ENCODE measurements around the gene IGLL1.
"Not testable (repeated sequence)": the region's sequence is repeated elsewhere in the genome, so short reads cannot be mapped to it uniquely, and the experiment has no call there.

- TF ChIP-seq CTCF (conservative IDR thresholded peaks at IDR 0.05; ENCODE audit: low read depth in 2 of 2); EZH2 (IDR thresholded peaks at IDR 0.05; ENCODE audit: low read depth, unreplicated experiment); POLR2AphosphoS5 (IDR thresholded peaks at IDR 0.05; ENCODE audit: low read depth); ETS1 (IDR thresholded peaks at IDR 0.05); EZH2phosphoT487 (IDR thresholded peaks at IDR 0.05; ENCODE audit: unreplicated experiment); CREB1 (CRISPR knock-in tag; IDR thresholded peaks at IDR 0.05; ENCODE audit: low read depth); JUNB (IDR thresholded peaks at IDR 0.05; ENCODE audit: unreplicated experiment); ZNF331 (CRISPR knock-in tag; IDR thresholded peaks at IDR 0.05; ENCODE audit: low read depth): not testable (repeated sequence)
- TF ChIP-seq, protein P1, sequence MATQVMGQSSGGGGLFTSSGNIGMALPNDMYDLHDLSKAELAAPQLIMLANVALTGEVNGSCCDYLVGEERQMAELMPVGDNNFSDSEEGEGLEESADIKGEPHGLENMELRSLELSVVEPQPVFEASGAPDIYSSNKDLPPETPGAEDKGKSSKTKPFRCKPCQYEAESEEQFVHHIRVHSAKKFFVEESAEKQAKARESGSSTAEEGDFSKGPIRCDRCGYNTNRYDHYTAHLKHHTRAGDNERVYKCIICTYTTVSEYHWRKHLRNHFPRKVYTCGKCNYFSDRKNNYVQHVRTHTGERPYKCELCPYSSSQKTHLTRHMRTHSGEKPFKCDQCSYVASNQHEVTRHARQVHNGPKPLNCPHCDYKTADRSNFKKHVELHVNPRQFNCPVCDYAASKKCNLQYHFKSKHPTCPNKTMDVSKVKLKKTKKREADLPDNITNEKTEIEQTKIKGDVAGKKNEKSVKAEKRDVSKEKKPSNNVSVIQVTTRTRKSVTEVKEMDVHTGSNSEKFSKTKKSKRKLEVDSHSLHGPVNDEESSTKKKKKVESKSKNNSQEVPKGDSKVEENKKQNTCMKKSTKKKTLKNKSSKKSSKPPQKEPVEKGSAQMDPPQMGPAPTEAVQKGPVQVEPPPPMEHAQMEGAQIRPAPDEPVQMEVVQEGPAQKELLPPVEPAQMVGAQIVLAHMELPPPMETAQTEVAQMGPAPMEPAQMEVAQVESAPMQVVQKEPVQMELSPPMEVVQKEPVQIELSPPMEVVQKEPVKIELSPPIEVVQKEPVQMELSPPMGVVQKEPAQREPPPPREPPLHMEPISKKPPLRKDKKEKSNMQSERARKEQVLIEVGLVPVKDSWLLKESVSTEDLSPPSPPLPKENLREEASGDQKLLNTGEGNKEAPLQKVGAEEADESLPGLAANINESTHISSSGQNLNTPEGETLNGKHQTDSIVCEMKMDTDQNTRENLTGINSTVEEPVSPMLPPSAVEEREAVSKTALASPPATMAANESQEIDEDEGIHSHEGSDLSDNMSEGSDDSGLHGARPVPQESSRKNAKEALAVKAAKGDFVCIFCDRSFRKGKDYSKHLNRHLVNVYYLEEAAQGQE (IDR thresholded peaks at IDR 0.05; ENCODE audit: unreplicated experiment): not testable (repeated sequence)
Measured at GRCh38 chr22:23628056-23628743, 48.1 kb upstream of the IGLL1 start.

All from GM23338 (cell line).